Vagina (tissue), 2 donors: ENCODE data around the gene DGLUCY.

ENCODE experiments used
- CTCF ChIP-seq, 3 experiments: fragments of 450-650 bp in 2 of 3; fragments of 200-600 bp in 1 of 3; sonication (generic) in 1 of 3; IDR thresholded peaks; one replicate each; pipeline ENCODE4 v1.5.1; 2017 to 2019; ENCODE audit warnings: antibody characterized with exemption in 3 of 3, mild to moderate bottlenecking in 2 of 3, moderate library complexity in 2 of 3
- POLR2AphosphoS5 ChIP-seq, 2 donors: sonication (generic); formaldehyde crosslinking; IDR thresholded peaks; one replicate each; pipeline ENCODE4 v1.9.0; 2017; ENCODE audit warnings: antibody characterized with exemption in 2 of 2, mild to moderate bottlenecking in 2 of 2, low read depth in 1 of 2; ENCODE audit not compliant: insufficient read depth in 1 of 2

- no peak for TF ChIP-seq CTCF (IDR thresholded peaks at IDR 0.05)
- no peak for TF ChIP-seq POLR2AphosphoS5 (IDR thresholded peaks at IDR 0.05; ENCODE audit: insufficient read depth in 1 of 2, low read depth in 1 of 2)
Measured at GRCh38 chr14:91070572-91070971, 43.3 kb upstream of the DGLUCY start.
